Measurements from ENCODE around the gene GRIP2. TPM values are rescaled to one million over a fixed set of nuclear protein-coding genes. Genes with fewer than 3 reads are reported as not detected.

Gene GRIP2
- total RNA-seq, 1 experiment from 2014 or later: not detected

DNA sequence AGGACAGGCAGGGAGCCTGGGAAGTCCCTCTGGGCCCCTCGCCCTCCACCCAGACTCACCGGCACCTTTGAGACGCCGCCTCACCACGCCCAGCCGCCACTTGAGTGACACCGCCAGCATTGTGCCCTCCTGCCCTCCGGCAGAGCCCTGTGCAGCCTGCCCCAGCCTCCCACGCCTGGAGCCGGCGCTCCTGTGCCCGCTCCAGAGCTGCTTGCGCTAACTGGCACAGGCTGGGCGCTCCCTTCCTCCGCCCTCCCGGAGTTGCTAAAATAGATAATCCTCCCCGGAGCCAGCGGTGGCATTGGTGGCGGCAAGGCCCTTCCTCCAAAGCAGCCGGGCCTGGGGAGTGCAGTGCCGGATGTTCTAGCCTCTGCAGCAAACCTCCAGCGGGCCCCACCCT is 15.7 kb upstream of the GRIP2 start:
- Histone ChIP-seq H3K4me3 (ENCODE audit: low read length) (no peak overlapping the region), H4K20me1 (ENCODE audit: insufficient read depth, low read depth, low read length) (no peaks in the 10 kb centered on the region), H3K9me3 (ENCODE audit: low read length) (no peaks in the 10 kb centered on the region), H3K9me2 (replicated peaks; ENCODE audit: insufficient read depth, low read length) (no peaks in the 10 kb centered on the region), H3K27me3 (ENCODE audit: low read length) (no peaks in the 10 kb centered on the region), H3K4me1 (ENCODE audit: low read length) (no peaks in the 10 kb centered on the region), H3K79me2 (ENCODE audit: low read length) (no peaks in the 10 kb centered on the region), H2AFZ (ENCODE audit: low read length) (no peak overlapping the region), H3K36me3 (ENCODE audit: insufficient read depth, low read length) (no peaks in the 10 kb centered on the region), H3K9ac (ENCODE audit: low read length) (no peak overlapping the region), H3K4me2 (ENCODE audit: low read depth, low read length, poor library complexity, severe bottlenecking) (no peak overlapping the region), H3K27ac (ENCODE audit: low read length) (no peak overlapping the region)
- DNase-seq: no peak

DNA sequence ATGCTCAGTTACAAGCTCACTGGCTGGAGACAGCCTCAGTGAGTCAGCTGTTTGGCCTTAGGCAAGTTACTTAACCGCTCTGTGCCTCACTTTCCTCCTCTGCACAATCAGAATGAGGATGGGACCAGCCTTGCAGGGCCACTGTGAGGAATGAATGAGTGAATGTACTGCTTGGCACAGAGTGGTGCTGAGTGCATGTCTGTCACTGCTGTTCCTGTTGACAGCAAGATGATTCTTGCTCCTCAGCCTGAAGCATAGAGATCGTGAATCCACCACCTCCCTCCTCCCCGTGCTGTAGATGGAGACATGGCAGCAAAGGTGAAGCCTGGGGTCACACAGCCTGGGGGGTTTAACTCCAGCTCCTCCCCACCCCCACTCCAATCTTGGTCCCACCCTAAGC is 14.6 kb upstream of the GRIP2 start:
- Histone ChIP-seq H3K4me3 (ENCODE audit: low read length) (no peak overlapping the region), H2AFZ (ENCODE audit: low read length) (no peak overlapping the region), H3K79me2 (ENCODE audit: low read length) (no peaks in the 10 kb centered on the region), H3K9me2 (replicated peaks; ENCODE audit: insufficient read depth, low read length) (no peaks in the 10 kb centered on the region), H3K9ac (ENCODE audit: low read length) (no peak overlapping the region), H3K4me2 (ENCODE audit: low read depth, low read length, poor library complexity, severe bottlenecking) (no peak overlapping the region), H3K27ac (ENCODE audit: low read length) (no peak overlapping the region), H3K4me1 (ENCODE audit: low read length) (no peaks in the 10 kb centered on the region), H3K36me3 (ENCODE audit: insufficient read depth, low read length) (no peaks in the 10 kb centered on the region), H3K27me3 (ENCODE audit: low read length) (no peaks in the 10 kb centered on the region), H3K9me3 (ENCODE audit: low read length) (no peaks in the 10 kb centered on the region), H4K20me1 (ENCODE audit: insufficient read depth, low read depth, low read length) (no peaks in the 10 kb centered on the region)
- DNase-seq: no peak

DNA sequence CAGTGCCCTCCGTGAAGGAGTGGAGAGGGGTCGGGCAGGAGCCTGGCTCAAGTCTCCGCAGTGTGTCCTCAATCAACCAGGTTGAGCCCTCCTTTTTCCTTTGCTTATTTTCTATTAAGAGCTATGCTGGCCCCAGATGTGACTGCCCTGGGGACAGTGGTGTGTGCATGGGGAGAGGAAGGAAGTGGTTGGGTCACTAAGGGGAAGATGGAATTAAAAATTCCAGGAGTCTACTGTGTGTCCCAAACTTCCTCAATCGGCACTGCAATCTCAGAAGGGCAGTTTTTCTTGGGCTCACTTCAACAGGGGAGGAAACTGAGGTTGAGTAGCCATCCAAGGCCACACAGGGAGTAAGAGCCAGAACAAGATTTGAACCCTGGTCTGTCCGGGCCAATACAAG is 13.7 kb upstream of the GRIP2 start:
- Histone ChIP-seq H3K27me3 (ENCODE audit: low read length) (no peaks in the 10 kb centered on the region), H3K9me3 (ENCODE audit: low read length) (no peaks in the 10 kb centered on the region), H4K20me1 (ENCODE audit: insufficient read depth, low read depth, low read length) (0 out of 2 replicates have a peak, but pooled peaks cover 1% of the 10 kb centered on the region), H3K9ac (ENCODE audit: low read length) (no peak overlapping the region), H3K9me2 (replicated peaks; ENCODE audit: insufficient read depth, low read length) (no peaks in the 10 kb centered on the region), H3K4me3 (ENCODE audit: low read length) (no peak overlapping the region), H3K79me2 (ENCODE audit: low read length) (no peaks in the 10 kb centered on the region), H3K27ac (ENCODE audit: low read length) (no peak overlapping the region), H3K4me2 (ENCODE audit: low read depth, low read length, poor library complexity, severe bottlenecking) (no peak overlapping the region), H3K36me3 (ENCODE audit: insufficient read depth, low read length) (no peaks in the 10 kb centered on the region), H2AFZ (ENCODE audit: low read length) (no peak overlapping the region), H3K4me1 (ENCODE audit: low read length) (no peaks in the 10 kb centered on the region)
- DNase-seq: no peak

DNA sequence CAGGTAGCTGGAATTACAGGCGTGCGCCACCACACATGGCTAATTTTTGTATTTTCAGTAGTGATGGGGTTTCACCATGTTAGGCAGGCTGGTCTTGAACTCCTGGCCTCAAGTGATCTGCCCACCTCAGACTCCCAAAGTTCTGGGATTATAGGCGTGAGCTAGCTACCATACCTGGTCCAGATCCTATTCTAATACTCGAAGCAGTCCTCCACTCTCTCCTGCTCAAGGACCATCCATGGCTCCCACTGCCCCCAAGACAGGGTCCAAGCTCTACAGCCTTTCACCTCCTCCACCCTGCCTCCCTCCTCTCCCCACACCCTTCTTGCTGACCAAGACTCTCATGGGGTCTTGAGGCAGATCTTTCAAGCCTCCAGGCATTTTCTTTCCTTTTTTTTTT is 12.6 kb upstream of the GRIP2 start:
- H3K4me3 ChIP-seq (ENCODE audit: low read length): no peak overlapping the region
- H3K36me3 ChIP-seq (ENCODE audit: insufficient read depth, low read length): no peaks in the 10 kb centered on the region
- H3K9me3 ChIP-seq (ENCODE audit: low read length): no peaks in the 10 kb centered on the region
- no peak overlapping the region for H3K9ac ChIP-seq (ENCODE audit: low read length)
- H3K4me1 ChIP-seq (ENCODE audit: low read length): no peaks in the 10 kb centered on the region
- 0 out of 2 replicates have a peak, but pooled peaks cover 8% of the 10 kb centered on the region for H4K20me1 ChIP-seq (ENCODE audit: insufficient read depth, low read depth, low read length)
- H2AFZ ChIP-seq (ENCODE audit: low read length): no peak overlapping the region
- no peaks in the 10 kb centered on the region for H3K9me2 ChIP-seq (replicated peaks; ENCODE audit: insufficient read depth, low read length)
- H3K27ac ChIP-seq (ENCODE audit: low read length): no peak overlapping the region
- H3K4me2 ChIP-seq (ENCODE audit: low read depth, low read length, poor library complexity, severe bottlenecking): no peak overlapping the region
- H3K79me2 ChIP-seq (ENCODE audit: low read length): no peaks in the 10 kb centered on the region
- no peak for DNase-seq
- H3K27me3 ChIP-seq (ENCODE audit: low read length): no peaks in the 10 kb centered on the region

DNA sequence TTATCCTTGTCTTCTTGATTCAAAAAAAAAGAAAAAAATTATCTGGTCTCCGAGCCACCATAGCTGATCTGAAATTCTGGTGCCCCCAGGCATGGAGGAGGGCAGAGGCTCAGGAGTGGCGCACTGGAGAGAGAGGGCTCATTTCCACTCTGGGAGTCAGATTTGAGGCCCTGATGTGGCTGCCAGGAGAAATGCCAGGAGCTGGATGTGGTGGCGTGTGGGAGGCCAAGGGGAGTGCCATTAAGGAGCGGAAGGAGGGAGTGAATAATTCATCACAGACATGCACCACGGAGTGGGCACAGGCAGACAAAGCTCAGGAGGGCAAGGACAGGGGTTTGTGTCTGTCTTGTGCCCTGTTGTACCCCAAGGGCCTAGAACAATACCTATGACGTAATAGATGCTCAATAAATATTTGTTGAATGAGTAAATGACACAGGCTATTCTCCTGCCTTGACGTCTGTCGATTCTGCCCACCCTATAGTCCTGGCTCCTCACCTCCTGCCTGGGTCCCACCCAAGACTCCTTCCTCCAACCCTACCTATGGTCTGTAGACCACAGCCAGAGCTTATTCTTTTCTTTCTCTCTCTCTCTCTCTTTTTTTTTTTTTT is 12.0 kb upstream of the GRIP2 start:
- H3K4me3 ChIP-seq (ENCODE audit: low read length): no peak overlapping the region
- no peaks in the 10 kb centered on the region for H3K4me1 ChIP-seq (ENCODE audit: low read length)
- no peaks in the 10 kb centered on the region for H3K9me2 ChIP-seq (replicated peaks; ENCODE audit: insufficient read depth, low read length)
- DNase-seq: no peak
- no peak overlapping the region for H3K27ac ChIP-seq (ENCODE audit: low read length)
- no peaks in the 10 kb centered on the region for H3K79me2 ChIP-seq (ENCODE audit: low read length)
- no peaks in the 10 kb centered on the region for H3K27me3 ChIP-seq (ENCODE audit: low read length)
- no peaks in the 10 kb centered on the region for H3K9me3 ChIP-seq (ENCODE audit: low read length)
- H4K20me1 ChIP-seq (ENCODE audit: insufficient read depth, low read depth, low read length): 0 out of 2 replicates have a peak, but pooled peaks cover 8% of the 10 kb centered on the region
- H3K4me2 ChIP-seq (ENCODE audit: low read depth, low read length, poor library complexity, severe bottlenecking): no peak overlapping the region
- no peaks in the 10 kb centered on the region for H3K36me3 ChIP-seq (ENCODE audit: insufficient read depth, low read length)
- H2AFZ ChIP-seq (ENCODE audit: low read length): no peak overlapping the region
- H3K9ac ChIP-seq (ENCODE audit: low read length): no peak overlapping the region

DNA sequence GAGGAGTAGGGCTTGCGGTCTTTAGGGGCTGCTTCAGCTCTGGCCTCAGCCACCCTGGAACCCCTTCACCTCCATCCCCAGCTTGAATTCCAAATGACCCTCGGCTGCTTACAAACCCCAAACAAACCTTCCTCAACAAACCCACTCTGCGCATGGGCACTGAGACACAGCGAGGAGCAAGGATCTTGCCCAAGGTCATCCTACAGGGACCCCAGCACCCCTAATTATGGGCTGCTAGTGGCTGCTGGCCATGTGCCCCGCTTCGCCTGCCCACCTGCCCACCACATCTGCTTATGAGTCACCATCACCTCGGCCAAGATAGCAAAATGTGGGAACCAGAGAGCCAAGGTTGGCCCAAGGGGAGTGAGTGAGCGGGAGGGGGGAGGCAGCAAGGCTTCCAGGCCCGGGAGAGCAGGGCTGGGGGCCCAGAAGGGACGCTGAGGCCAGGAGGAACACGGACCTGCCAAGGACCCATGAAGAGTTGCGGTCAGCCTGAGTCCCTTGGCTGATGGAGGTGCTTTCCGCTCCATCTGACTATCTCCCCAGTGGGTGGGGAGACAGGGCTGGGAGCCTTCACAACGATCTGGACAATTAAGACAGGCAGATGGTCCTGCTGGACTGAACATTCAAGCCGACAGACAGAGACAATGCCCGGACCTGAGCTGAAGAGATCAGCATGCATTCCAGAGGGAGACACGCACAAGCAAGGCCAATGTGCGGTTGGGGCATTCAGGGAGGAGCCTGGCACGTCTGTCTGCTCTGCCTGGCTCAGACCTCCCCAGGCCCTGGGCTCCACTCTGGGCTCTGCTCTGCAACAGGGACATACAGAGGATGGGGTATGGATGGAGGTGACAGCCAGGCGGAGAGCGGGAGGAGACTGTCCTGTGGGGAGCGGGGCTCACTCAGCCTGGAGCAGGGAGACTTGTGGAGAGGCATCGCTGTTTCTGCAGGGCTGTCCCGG is 10.8 kb upstream of the GRIP2 start:
- DNase-seq: no peak
- H3K4me1 ChIP-seq (ENCODE audit: low read length): no peaks in the 10 kb centered on the region
- no peak overlapping the region for H3K9ac ChIP-seq (ENCODE audit: low read length)
- H3K27ac ChIP-seq (ENCODE audit: low read length): no peak overlapping the region
- H3K36me3 ChIP-seq (ENCODE audit: insufficient read depth, low read length): no peaks in the 10 kb centered on the region
- no peak overlapping the region for H3K4me2 ChIP-seq (ENCODE audit: low read depth, low read length, poor library complexity, severe bottlenecking)
- H3K9me2 ChIP-seq (replicated peaks; ENCODE audit: insufficient read depth, low read length): no peaks in the 10 kb centered on the region
- H3K27me3 ChIP-seq (ENCODE audit: low read length): no peaks in the 10 kb centered on the region
- no peaks in the 10 kb centered on the region for H3K9me3 ChIP-seq (ENCODE audit: low read length)
- H2AFZ ChIP-seq (ENCODE audit: low read length): no peak overlapping the region
- H3K79me2 ChIP-seq (ENCODE audit: low read length): no peaks in the 10 kb centered on the region
- H4K20me1 ChIP-seq (ENCODE audit: insufficient read depth, low read depth, low read length): 0 out of 2 replicates have a peak, but pooled peaks cover 8% of the 10 kb centered on the region
- H3K4me3 ChIP-seq (ENCODE audit: low read length): no peak overlapping the region

DNA sequence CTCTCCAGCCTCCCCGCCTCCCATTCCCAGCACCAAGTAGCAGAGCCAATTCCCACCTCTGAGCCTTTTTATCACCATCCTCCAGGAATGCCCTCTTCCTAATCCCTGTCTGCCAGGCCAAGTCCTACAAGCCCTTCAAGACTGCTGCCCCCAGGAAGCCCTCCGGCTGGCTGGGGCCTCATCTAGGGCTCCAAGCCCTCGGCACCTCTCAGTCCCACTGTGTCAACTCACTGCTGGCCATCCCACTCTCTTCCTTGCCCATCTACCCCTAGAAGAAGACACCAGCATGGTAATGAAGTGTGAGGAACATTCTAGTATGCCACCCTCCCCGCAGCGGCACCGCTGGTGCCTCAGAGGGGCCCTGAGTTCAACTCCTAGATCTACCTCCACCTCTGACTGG is 10.0 kb upstream of the GRIP2 start:
- Histone ChIP-seq H3K9me3 (ENCODE audit: low read length) (no peaks in the 10 kb centered on the region), H3K36me3 (ENCODE audit: insufficient read depth, low read length) (no peaks in the 10 kb centered on the region), H3K79me2 (ENCODE audit: low read length) (no peaks in the 10 kb centered on the region), H3K9me2 (replicated peaks; ENCODE audit: insufficient read depth, low read length) (no peaks in the 10 kb centered on the region), H2AFZ (ENCODE audit: low read length) (no peak overlapping the region), H4K20me1 (ENCODE audit: insufficient read depth, low read depth, low read length) (0 out of 2 replicates have a peak, but pooled peaks cover 8% of the 10 kb centered on the region), H3K9ac (ENCODE audit: low read length) (no peak overlapping the region), H3K4me3 (ENCODE audit: low read length) (no peak overlapping the region), H3K27me3 (ENCODE audit: low read length) (no peaks in the 10 kb centered on the region), H3K4me2 (ENCODE audit: low read depth, low read length, poor library complexity, severe bottlenecking) (no peak overlapping the region), H3K4me1 (ENCODE audit: low read length) (no peaks in the 10 kb centered on the region), H3K27ac (ENCODE audit: low read length) (no peak overlapping the region)
- DNase-seq: no peak

DNA sequence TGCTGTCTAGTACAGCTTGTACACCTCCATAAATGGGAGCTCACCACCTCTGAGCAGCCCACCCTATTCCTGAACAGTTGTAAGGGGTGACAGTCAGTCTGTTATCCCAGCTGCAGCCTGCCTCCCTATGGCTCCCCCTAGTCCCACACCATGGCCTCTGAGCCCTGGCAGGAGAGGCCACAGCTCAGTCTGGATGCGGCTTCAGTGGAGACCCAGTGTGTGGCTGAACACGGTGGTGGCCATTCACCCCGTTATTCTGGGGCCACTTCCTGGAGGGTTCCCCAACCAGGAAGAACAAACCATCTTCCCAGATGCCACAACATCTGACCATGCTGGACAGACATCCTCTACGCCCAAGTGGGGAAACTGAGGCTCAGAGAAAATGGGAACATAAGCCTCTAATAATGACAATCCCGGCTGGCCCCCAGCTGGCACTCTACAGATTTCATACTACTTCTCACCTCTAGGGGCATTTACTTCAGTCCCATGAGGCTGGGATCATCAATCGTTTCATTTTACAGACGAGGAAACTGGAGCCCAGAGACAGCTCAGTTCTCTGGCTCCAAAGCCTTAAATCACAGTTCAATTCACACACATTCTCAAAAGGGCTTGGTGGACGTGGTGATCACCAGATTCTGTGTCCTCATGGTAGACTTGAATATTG is 9.2 kb upstream of the GRIP2 start:
- no peak overlapping the region for H3K4me2 ChIP-seq (ENCODE audit: low read depth, low read length, poor library complexity, severe bottlenecking)
- H3K36me3 ChIP-seq (ENCODE audit: insufficient read depth, low read length): no peaks in the 10 kb centered on the region
- 0 out of 2 replicates have a peak, but pooled peaks cover 8% of the 10 kb centered on the region for H4K20me1 ChIP-seq (ENCODE audit: insufficient read depth, low read depth, low read length)
- no peaks in the 10 kb centered on the region for H3K27me3 ChIP-seq (ENCODE audit: low read length)
- peak; percentile 61 for DNase-seq
- H3K4me1 ChIP-seq (ENCODE audit: low read length): no peaks in the 10 kb centered on the region
- H3K9me3 ChIP-seq (ENCODE audit: low read length): no peaks in the 10 kb centered on the region
- no peak overlapping the region for H3K9ac ChIP-seq (ENCODE audit: low read length)
- no peaks in the 10 kb centered on the region for H3K9me2 ChIP-seq (replicated peaks; ENCODE audit: insufficient read depth, low read length)
- no peak overlapping the region for H2AFZ ChIP-seq (ENCODE audit: low read length)
- no peak overlapping the region for H3K27ac ChIP-seq (ENCODE audit: low read length)
- no peaks in the 10 kb centered on the region for H3K79me2 ChIP-seq (ENCODE audit: low read length)
- no peak overlapping the region for H3K4me3 ChIP-seq (ENCODE audit: low read length)
